ENCODE results near the gene TUBGCP2. TPM values are rescaled to one million over a fixed set of nuclear protein-coding genes. Genes with fewer than 3 reads are reported as not detected.

The TUBGCP2 gene
- total RNA-seq, 2 donors from 2014 or later, result 53.8 to 53.9 TPM

- intact Hi-C loops (cut with DNase I, micrococcal nuclease), result no loop called here
- no peak for DNase-seq
- no peak for ATAC-seq
Measured at GRCh38 chr10:133310789-133311188, 2.1 kb upstream of the TUBGCP2 start.

GRCh38 chr10:133310399-133310755 lies 1.7 kb upstream of the TUBGCP2 start:
- DNase-seq, result no peak
- ATAC-seq, result no peak
- intact Hi-C loops (cut with DNase I, micrococcal nuclease), result no loop called here

GRCh38 chr10:133309720-133310398 lies 1.2 kb upstream of the TUBGCP2 start:
- intact Hi-C loops (cut with DNase I, micrococcal nuclease), result no loop called here
- DNase-seq (peak; percentile 76 to 83), ATAC-seq (peak; percentile 25)

GRCh38 chr10:133309100-133309719 lies 538 bp upstream of the TUBGCP2 start:
- DNase-seq (peak; percentile 92 to 98), ATAC-seq (peak; percentile 86)
- intact Hi-C loops (cut with DNase I, micrococcal nuclease), result no loop called here

GRCh38 chr10:133307776-133308420 lies 774 bp downstream of the TUBGCP2 start:
- peak; percentile 81 to 95 for DNase-seq
- ATAC-seq, result peak; percentile 44
- intact Hi-C loops (cut with DNase I, micrococcal nuclease), result no loop called here

GRCh38 chr10:133306941-133307379 lies 1.7 kb downstream of the TUBGCP2 start:
- intact Hi-C loops (cut with DNase I, micrococcal nuclease), result no loop called here
- ATAC-seq (no peak), DNase-seq (no peak)

GRCh38 chr10:133306097-133306476 lies 2.6 kb downstream of the TUBGCP2 start:
- intact Hi-C loops (cut with DNase I, micrococcal nuclease), result no loop called here
- no peak for DNase-seq
- no peak for ATAC-seq

GRCh38 chr10:133303206-133303605 lies 5.5 kb downstream of the TUBGCP2 start:
- ATAC-seq (no peak), DNase-seq (no peak)
- intact Hi-C loops (cut with DNase I, micrococcal nuclease), result no loop called here

- DNase-seq (no peak), ATAC-seq (no peak)
- intact Hi-C loops (cut with DNase I, micrococcal nuclease), result no loop called here
Measured at GRCh38 chr10:133302230-133302629, 6.4 kb downstream of the TUBGCP2 start.

- ATAC-seq (no peak), DNase-seq (no peak)
- intact Hi-C loops (cut with DNase I, micrococcal nuclease), result no loop called here
Measured at GRCh38 chr10:133299738-133300137, 8.9 kb downstream of the TUBGCP2 start.

- intact Hi-C loops (cut with DNase I, micrococcal nuclease), result no loop called here
- DNase-seq, result no peak
- ATAC-seq, result no peak
Measured at GRCh38 chr10:133299224-133299623, 9.4 kb downstream of the TUBGCP2 start.

- intact Hi-C loops (cut with DNase I, micrococcal nuclease), result no loop called here
- ATAC-seq, result no peak
- no peak for DNase-seq
Measured at GRCh38 chr10:133298466-133298865, 10.2 kb downstream of the TUBGCP2 start.

GRCh38 chr10:133297504-133297903 lies 11.2 kb downstream of the TUBGCP2 start:
- DNase-seq (no peak), ATAC-seq (no peak)
- intact Hi-C loops (cut with DNase I, micrococcal nuclease), result no loop called here

- DNase-seq (no peak), ATAC-seq (no peak)
- intact Hi-C loops (cut with DNase I, micrococcal nuclease), result no loop called here
Measured at GRCh38 chr10:133295426-133296320, 13.0 kb downstream of the TUBGCP2 start.

- intact Hi-C loops (cut with DNase I, micrococcal nuclease), result no loop called here
- ATAC-seq, result peak; percentile 6
- no peak for DNase-seq
Measured at GRCh38 chr10:133294189-133294588, 14.5 kb downstream of the TUBGCP2 start.

GRCh38 chr10:133293810-133294119 lies 14.9 kb downstream of the TUBGCP2 start:
- ATAC-seq (no peak), DNase-seq (no peak)
- intact Hi-C loops (cut with DNase I, micrococcal nuclease), result no loop called here

- DNase-seq, result no peak
- intact Hi-C loops (cut with DNase I, micrococcal nuclease), result no loop called here
Measured at GRCh38 chr10:133292919-133293809, 15.5 kb downstream of the TUBGCP2 start.

GRCh38 chr10:133289761-133290160 lies 18.9 kb downstream of the TUBGCP2 start:
- no peak for ATAC-seq
- intact Hi-C loops (cut with DNase I, micrococcal nuclease), result no loop called here

More at GRCh38 chr10:133292919-133293809, 15.5 kb downstream of the TUBGCP2 start:
- no peak for ATAC-seq

More at GRCh38 chr10:133289761-133290160, 18.9 kb downstream of the TUBGCP2 start:
- DNase-seq, result no peak

All from left colon (tissue), 2 donors.